Measurements from ENCODE around the gene SHPK.
"Not testable (repeated sequence)": the region's sequence is repeated elsewhere in the genome, so short reads cannot be mapped to it uniquely, and the experiment has no call there.

The SHPK gene

DNA sequence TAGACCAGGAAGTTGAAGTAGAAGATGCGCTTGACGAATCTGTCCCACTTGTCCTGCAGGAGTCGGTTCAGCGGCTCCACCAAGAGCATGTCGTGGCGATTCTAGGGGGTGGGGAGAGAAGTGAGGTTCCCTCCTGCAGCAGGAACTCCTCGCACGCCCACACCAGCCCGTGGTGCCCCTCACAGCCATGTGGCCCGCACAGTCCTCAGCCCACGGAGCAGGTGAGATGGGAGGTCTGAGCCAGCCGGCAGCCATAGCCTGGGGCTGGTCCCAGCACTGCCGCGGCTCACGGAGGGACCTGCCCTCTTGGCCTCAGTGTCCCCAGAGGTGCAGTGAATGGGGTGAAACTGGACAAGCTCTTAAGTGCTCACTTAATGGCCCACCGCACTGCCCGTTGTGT, 50.2 kb downstream of the SHPK start:
- no peak for DNase-seq

DNA sequence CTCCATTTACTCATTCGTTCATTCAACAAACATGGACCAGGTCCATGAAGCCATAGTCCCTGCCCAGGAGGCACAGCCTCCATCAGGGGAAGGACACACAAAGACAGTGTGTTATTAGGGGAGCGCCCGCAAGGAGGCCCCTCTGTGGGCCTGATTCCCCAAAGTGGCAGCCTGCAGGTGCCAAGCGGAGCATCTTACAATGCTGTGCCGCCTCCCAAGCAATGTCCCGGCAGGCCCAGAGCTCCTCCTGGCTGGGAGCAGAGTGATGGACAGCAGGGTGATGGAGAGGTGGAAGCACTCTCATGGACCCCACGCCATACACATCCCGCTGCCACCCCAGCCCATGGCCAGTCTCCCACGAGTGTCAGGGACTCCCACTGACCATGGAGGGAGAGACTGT, 52.6 kb downstream of the SHPK start:
- no peak for DNase-seq

DNA sequence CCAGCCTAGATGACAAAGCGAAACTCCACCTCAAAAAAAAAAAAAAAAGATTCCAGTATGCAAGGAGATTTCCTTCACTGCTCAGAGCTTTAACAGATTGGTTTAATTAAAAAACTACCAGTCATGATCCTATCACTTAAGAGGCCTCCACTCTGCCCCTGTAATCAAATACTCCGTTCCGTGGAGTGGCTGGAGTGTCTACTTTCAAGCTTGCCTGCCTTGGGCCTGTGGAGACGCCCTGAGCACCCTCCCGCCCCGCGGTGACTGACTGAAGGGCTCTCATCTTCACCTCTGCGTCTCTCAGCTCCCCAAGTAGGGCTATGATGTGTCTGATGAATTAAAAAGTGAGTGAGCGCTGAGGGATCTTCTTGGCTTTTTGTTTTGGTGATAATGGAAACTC, 53.1 kb downstream of the SHPK start:
- no peak for DNase-seq

DNA sequence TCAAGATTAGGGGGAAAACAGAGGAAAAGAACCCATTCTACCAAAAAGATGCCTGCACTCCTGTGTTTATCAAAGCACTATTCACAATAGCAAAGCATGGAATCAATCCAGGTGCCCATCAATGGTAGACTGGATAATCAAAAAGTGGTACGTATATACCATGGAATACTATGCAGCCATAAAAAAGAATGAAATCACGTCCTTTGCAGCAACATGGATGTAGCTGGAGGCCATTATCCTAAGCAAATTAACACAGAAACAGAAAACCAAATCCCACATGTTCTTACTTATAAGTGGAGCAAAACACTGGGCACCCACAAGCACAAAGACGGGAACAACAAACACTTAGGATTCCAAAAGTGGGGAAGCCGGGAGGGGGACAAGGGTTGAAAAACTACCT, 57.4 kb downstream of the SHPK start:
- not testable (repeated sequence) for DNase-seq

DNA sequence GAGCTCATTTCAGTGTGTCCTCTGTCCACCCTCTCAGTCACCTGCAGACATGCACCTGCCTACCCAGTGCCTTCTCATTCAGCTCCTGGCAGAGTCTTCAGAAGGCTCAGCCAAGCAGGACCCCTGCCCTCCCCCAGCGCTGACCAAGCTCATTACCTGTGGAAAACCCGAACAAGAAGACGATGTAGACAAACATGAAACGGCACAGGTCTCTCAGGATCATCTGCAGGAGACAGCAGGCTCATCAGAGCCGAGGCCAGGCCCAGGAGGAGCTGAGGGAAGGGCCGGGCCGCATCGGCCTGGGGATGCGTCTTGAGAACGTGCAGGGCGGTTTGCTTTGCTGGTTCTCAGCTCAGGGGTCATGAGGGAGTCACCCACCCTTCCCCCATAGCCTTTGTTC, 59.1 kb downstream of the SHPK start:
- DNase-seq: no peak

DNA sequence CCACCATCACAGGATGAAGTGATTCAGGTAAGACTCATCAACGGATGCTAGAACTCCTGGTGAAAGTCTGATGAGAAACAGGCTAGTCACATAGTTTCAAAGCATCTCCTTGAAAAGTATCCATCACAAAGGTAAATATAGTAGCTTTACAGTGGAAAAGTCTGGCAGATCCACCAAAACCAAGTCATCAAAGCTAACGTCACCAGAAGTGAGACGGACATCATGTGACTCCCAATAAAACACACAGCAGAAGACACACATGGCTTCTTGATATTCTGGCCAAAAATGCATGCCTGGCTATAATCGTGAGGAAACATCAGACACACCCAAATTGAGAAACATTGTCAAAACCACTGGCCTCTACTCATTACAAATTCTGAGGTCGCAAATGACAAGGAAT, 60.5 kb downstream of the SHPK start:
- DNase-seq: no peak

DNA sequence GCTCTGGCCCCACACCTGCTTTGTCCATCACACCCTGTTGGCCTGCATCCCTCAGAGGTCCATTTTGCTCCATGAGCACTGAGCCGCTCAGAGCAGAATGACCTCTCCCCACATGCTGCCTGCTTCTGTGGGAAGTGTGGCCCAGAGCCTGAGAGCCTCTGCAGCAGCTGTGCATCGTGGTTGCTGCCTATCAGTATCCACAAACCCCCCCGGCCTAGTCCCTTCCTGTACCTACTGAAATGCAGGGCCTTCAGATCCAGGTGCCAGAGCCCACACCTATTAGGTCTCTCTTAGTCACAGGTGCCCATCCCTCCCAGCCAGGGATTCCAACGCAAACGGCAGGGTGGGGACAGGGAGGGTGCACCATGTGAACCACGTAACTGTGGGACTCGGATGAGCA, 61.8 kb downstream of the SHPK start:
- no peak for DNase-seq

DNA sequence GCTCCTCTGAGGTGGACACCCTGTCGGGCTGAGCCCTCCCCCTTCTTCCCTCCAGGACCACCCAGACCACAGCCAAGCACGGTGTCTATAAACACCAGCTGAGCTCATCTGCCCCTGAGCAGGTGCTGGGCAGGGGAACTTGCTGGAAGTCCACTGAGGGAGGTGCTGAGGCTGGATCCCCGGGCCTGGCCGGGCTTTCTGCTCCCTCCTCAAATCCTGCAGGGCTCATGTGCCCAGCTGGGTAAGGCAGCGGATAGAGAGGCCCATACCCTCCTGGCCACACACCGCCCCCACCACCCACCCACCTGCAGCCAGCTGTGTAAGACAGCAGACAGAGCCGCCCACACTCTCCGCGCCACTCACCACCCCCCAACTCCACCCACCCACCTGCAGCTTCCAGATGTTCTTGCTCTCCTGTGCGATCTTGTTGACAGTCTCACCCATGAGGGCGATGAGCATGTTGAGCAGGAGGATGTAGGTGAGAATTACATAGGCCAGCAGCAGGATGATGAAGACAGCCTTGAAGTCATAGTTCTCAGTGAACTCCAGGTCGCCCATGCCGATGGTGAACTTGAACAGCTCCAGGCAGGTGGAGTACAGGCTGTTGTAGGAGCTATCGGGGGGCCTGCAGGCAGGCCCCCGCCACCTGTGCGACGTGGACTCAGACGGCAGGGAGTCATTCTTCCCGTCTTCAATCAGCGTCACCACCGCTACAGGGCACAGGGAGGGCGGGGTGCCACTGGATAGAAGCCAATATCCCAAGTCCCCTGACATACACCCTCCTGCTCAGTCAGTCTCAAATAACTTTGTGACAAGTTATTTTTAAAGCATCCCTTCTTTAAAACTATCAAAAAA, 62.6 kb downstream of the SHPK start:
- no peak for DNase-seq

DNA sequence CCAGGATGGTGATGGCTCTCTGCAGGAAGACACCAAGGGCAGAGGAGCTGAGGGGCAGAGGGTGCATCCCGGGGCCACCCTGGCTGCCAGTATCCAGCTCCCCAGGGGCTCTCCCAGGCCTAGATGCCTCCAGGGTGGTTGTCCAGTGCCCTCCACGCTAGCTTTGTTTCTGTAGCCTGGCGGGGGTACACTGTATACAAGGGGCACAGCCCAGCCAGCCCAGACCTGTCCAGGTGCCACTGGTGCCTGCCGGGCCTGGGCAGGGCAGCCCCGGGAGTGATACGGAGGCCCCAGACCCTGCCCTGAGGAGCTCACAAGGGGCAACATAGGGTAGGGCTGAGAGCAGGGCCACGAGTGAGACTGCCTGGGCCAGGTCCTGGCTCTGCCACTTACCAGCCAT, 63.8 kb downstream of the SHPK start:
- DNase-seq: no peak

DNA sequence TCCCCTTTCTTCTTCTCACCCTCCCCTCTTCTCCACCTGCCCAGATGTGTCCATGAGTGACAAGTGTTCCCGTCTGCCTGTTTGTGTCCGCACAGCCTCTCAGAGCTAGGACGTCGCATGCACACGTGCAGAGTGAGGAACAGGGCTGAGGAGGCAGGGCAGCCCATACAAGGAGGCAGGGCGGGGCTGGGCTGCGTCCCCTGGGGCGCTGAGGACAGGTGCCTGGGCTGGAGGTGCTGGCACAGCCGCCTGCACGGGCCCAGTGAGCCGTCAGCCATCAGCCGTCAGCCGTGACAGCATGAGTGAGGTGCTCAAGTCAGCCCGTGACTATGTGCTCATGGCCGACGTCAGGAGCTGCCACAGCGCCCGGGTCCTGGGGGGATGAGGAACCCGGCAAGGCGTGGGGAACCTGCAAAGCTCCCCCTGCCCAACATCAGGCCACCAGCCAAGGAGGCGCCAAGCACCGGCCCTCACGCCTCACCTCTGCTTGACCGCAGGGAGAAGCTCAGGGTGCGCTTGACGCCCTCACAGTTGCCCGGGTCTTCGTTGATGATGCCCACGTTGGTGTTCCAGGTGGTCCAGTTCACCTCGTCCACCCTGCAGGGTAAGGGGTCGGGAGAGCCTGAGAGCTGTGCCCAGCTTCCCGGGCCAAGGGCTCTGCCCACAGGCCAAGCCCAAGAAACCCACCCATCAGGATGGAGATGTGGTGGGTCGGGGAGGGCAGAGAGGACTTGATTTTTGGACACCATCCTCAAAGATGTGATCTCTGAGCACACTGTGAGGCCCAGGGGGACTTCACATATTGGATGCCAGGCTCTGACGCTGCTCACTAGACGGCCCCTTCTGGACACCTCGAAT, 64.8 kb downstream of the SHPK start:
- DNase-seq: no peak

DNA sequence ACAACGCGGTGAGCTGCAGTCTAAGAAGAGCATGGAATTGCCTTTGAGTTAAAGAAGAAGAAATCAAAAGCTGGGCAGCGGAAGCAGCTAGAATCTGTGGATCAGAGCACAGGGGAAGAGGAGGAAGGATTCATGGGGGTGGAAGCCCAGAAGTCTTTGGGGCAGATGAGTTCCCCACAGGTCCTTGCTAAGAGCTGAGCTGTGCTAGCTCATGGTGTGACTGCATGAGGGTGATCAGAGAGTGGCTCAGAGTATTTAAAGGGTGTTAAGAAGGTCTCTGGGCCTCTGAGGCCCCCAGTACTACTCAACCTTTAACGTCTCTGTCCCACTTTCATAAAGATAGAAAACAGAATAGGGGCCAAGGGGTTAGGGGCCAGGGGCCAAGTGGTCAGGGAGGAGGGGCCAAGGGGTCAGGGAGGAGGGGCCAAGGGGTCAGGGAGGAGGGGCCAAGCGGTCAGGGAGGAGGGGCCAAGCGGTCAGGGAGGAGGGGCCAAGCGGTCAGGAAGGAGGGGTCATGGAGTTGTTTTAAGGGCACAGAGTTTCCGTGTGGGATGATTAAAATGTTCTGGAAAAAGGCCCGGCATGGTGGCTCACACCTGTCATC, 66.4 kb downstream of the SHPK start:
- no peak for DNase-seq

DNA sequence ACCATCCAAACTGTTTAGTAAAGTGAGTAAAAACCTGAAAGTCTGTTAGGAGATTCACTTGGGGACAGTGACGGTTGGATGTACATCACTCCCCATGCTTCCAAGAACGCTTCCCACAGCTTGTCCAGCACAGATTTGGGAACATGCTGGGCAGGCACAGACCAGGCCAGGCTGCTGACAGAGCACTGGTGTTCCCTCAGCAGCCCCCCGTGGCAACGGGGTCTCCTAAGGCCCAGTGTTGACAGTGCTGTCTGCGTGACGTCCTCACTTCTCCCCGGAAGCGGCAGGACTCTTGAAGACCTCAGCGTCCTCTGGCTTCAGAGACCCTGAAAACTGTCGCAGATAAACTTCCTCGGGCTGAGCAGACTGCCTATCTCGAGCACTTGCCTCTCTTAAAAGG, 69.5 kb downstream of the SHPK start:
- DNase-seq: no peak

DNA sequence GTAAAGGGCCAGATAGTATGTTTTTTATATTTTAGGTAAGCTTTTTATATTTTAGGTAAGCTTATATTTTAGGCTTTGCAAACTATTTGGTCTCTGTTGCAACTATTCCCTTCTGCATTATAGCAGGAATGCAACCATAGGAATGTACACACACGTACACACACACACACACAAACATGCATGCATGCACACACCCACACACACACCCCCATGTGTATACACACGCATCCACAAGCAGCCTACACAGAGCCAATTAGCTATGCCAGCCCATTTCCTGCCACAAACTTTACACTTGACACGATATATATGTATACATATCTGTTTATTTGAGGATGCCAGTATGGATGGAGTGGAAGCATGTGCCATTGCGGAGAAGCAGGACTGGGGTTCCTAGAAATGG, 70.9 kb downstream of the SHPK start:
- DNase-seq: no peak

DNA sequence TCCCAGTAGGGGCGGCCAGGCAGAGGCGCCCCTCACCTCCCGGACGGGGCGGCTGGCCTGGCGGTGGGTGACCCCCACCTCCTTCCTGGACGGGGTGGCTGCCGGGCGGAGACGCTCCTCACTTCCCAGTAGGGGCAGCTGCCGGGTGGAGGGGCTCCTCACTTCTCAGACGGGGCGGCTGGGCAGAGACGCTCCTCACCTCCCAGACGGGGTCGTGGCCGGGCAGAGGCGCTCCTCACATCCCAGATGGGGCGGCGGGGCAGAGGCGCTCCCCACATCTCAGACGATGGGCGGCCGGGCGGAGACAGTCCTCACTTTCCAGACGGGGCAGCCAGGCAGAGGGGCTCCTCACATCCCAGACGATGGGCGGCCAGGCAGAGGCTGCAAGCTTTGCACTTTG, 71.8 kb downstream of the SHPK start:
- not testable (repeated sequence) for DNase-seq

DNA sequence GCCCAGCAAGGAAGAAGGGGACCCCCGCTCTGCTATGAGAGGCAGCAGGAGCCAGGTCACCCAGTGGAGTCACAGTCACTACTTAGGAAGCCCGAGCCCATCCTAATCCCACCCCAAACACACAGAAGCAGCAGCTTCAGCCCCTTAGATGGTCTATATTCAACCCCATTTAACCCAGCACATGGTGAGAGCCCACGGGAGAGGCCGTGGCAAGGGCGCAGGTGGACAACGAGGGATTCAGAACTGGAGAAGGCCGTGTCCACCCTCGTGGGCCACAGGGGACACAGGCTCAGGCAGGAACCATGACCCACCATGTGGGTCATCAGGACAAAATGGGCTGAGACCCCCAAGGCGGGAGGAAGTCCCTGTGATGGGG, 76.8 kb downstream of the SHPK start:
- no peak for DNase-seq

DNA sequence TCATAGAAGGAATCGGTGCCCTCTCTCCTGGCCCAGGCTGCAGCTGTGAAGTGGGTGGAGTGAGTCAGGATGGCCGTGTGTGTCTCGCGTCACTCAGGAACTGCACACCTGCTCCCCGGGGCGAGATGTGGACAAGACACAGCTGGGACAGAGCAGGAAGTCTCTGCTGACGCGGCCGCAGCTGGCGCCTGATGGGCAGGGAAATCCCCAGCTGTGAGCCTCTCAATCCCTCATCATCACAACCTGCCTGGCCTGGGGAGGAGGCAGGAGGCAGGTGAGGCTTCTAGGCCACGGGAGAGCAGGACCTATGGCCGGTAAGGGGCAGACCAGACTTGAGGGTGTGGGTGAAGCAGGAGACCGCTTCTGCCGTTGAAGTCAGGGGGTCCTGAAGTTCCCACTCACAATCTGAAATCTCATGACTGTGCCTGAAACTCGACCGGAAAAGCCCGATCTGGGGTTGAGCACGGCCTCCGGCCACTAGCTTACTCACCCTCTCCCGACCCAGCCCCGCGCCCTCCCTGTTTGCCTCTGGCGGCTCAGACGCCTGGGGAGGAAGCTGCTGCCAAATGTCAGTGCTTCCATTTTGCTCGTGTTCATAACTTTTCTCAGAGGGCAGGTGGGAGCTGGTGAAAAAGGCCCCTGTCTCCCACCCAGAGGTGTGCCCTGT, 77.3 kb downstream of the SHPK start:
- DNase-seq: peak; percentile 42
